Measurements from ENCODE around the gene CYP2U1. TPM values are rescaled to one million over a fixed set of nuclear protein-coding genes. Genes with fewer than 3 reads are reported as not detected.

CYP2U1 gene
- total RNA-seq, 4 donors from 2014 or later, result 3.5 to 7.5 (median 4.0) TPM

GRCh38 chr4:107913283-107913899 is 18.0 kb upstream of the CYP2U1 start:
- Histone ChIP-seq H3K27ac (no peak overlapping the region), H3K9me3 (no peaks in the 10 kb centered on the region), H3K4me1 (no peaks in the 10 kb centered on the region), H3K27me3 (no peaks in the 10 kb centered on the region), H3K4me3 (no peak overlapping the region), H3K36me3 (no peaks in the 10 kb centered on the region)
- intact Hi-C loops (cut with DNase I; ENCODE audit: low total_unique reads), result loop anchor here (1.0 to 2.0 kb wide), 2 partner anchors 89 to 155 kb away; partner anchors contain the start of gene SGMS2
- DNase-seq (peak in 1 of 2 donors; percentile 19), ATAC-seq (peak; percentile 80 to 93)
- peak; percentile 75 to 85 (median 81) for TF ChIP-seq CTCF (IDR thresholded peaks at IDR 0.05 in 4 of 5, conservative IDR thresholded peaks at IDR 0.05 in 1 of 5)
- no peak for TF ChIP-seq POLR2A (IDR thresholded peaks at IDR 0.05)
- in situ Hi-C loops (cut with MboI; ENCODE audit: low sequenced_read_pairs in 4 of 4), result loop anchor here (5.0 kb wide), 1 partner anchor 156 kb away; no protein-coding TSS in a partner anchor

GRCh38 chr4:107915220-107915619 is 16.1 kb upstream of the CYP2U1 start:
- no peak overlapping the region for H3K4me3 ChIP-seq
- H3K4me1 ChIP-seq, result no peaks in the 10 kb centered on the region
- in situ Hi-C loops (cut with MboI; ENCODE audit: low sequenced_read_pairs in 4 of 4), result no loop called here
- no peaks in the 10 kb centered on the region for H3K36me3 ChIP-seq
- H3K9me3 ChIP-seq, result no peaks in the 10 kb centered on the region
- ATAC-seq, result no peak
- intact Hi-C loops (cut with DNase I; ENCODE audit: low total_unique reads), result no loop called here
- DNase-seq, result no peak
- H3K27me3 ChIP-seq, result no peaks in the 10 kb centered on the region
- no peak overlapping the region for H3K27ac ChIP-seq
- TF ChIP-seq POLR2A (IDR thresholded peaks at IDR 0.05) (no peak), CTCF (IDR thresholded peaks at IDR 0.05 in 4 of 5, conservative IDR thresholded peaks at IDR 0.05 in 1 of 5) (no peak)

- DNase-seq, result no peak
- TF ChIP-seq CTCF (IDR thresholded peaks at IDR 0.05 in 4 of 5, conservative IDR thresholded peaks at IDR 0.05 in 1 of 5) (no peak), POLR2A (IDR thresholded peaks at IDR 0.05) (no peak)
- Histone ChIP-seq H3K27ac (no peak overlapping the region), H3K4me1 (no peaks in the 10 kb centered on the region), H3K9me3 (no peaks in the 10 kb centered on the region), H3K36me3 (no peaks in the 10 kb centered on the region), H3K27me3 (no peaks in the 10 kb centered on the region), H3K4me3 (no peak overlapping the region)
- in situ Hi-C loops (cut with MboI; ENCODE audit: low sequenced_read_pairs in 4 of 4) (no loop called here), intact Hi-C loops (cut with DNase I; ENCODE audit: low total_unique reads) (no loop called here)
- ATAC-seq, result no peak
These were observed 14.7 kb upstream of the CYP2U1 start for GRCh38 chr4:107916623-107917022.

DNA sequence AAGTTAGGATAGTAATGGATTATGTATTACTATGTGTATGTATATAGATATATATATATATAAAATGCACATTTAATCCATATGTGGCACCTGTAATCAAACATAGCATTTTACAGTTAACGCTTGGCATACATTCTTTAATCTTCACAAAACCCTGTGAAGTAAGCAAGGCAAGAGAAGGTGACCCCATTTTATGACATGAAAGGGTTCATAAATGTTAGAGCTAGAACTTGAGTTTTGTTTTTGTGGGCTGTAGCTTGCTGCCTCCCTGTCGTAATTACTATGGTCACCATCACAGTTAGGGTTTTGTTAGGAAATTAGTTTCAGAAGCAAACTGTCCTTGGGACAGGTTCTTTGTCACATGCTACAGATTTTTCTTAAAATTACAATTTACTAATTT is 13.8 kb upstream of the CYP2U1 start:
- no peaks in the 10 kb centered on the region for H3K4me1 ChIP-seq
- H3K27ac ChIP-seq, result no peak overlapping the region
- intact Hi-C loops (cut with DNase I; ENCODE audit: low total_unique reads) (no loop called here), in situ Hi-C loops (cut with MboI; ENCODE audit: low sequenced_read_pairs in 4 of 4) (no loop called here)
- ATAC-seq (no peak), DNase-seq (no peak)
- no peaks in the 10 kb centered on the region for H3K27me3 ChIP-seq
- TF ChIP-seq POLR2A (IDR thresholded peaks at IDR 0.05) (no peak), CTCF (IDR thresholded peaks at IDR 0.05 in 4 of 5, conservative IDR thresholded peaks at IDR 0.05 in 1 of 5) (no peak)
- H3K4me3 ChIP-seq, result no peak overlapping the region
- no peaks in the 10 kb centered on the region for H3K9me3 ChIP-seq
- no peaks in the 10 kb centered on the region for H3K36me3 ChIP-seq
